Measurements from ENCODE around the gene AOPEP. TPM values are rescaled to one million over a fixed set of nuclear protein-coding genes. Genes with fewer than 3 reads are reported as not detected.
"Not testable (repeated sequence)": the region's sequence is repeated elsewhere in the genome, so short reads cannot be mapped to it uniquely, and the experiment has no call there.

The AOPEP gene
- total RNA-seq, 1 donor from 2014 or later = 180 TPM

- no peak for ATAC-seq
- intact Hi-C loops (cut with DNase I) = no loop called here
- no peak for DNase-seq (ENCODE audit: missing footprints)
Observed at GRCh38 chr9:94927762-94928670, 201.5 kb downstream of the AOPEP start.

GRCh38 chr9:94928691-94929368 is 202.3 kb downstream of the AOPEP start:
- no peak for DNase-seq (ENCODE audit: missing footprints)
- intact Hi-C loops (cut with DNase I) = no loop called here
- no peak for ATAC-seq

- ATAC-seq (peak; percentile 20), DNase-seq (ENCODE audit: missing footprints) (peak; percentile 69)
- intact Hi-C loops (cut with DNase I) = no loop called here
Observed at GRCh38 chr9:94929369-94929756, 202.9 kb downstream of the AOPEP start.

GRCh38 chr9:94931036-94931633 is 204.6 kb downstream of the AOPEP start:
- intact Hi-C loops (cut with DNase I) = no loop called here
- no peak for DNase-seq (ENCODE audit: missing footprints)
- ATAC-seq = no peak

- intact Hi-C loops (cut with DNase I) = no loop called here
- ATAC-seq (no peak), DNase-seq (ENCODE audit: missing footprints) (no peak)
Observed at GRCh38 chr9:94931740-94932139, 205.2 kb downstream of the AOPEP start.

- DNase-seq (ENCODE audit: missing footprints) (no peak), ATAC-seq (no peak)
- intact Hi-C loops (cut with DNase I) = no loop called here
Observed at GRCh38 chr9:94932652-94933510, 206.4 kb downstream of the AOPEP start.

- no peak for ATAC-seq
- no peak for DNase-seq (ENCODE audit: missing footprints)
- intact Hi-C loops (cut with DNase I) = no loop called here
Observed at GRCh38 chr9:94933511-94933828, 207.0 kb downstream of the AOPEP start.

GRCh38 chr9:94934816-94935328 is 208.4 kb downstream of the AOPEP start:
- intact Hi-C loops (cut with DNase I) = no loop called here
- DNase-seq (ENCODE audit: missing footprints) = no peak
- no peak for ATAC-seq

- ATAC-seq (no peak), DNase-seq (ENCODE audit: missing footprints) (no peak)
- intact Hi-C loops (cut with DNase I) = no loop called here
Observed at GRCh38 chr9:94935396-94935795, 208.9 kb downstream of the AOPEP start.

GRCh38 chr9:94936419-94936818 is 209.9 kb downstream of the AOPEP start:
- intact Hi-C loops (cut with DNase I) = no loop called here
- ATAC-seq = peak; percentile 73
- DNase-seq (ENCODE audit: missing footprints) = no peak

- ATAC-seq = no peak
- no peak for DNase-seq (ENCODE audit: missing footprints)
- intact Hi-C loops (cut with DNase I) = no loop called here
Observed at GRCh38 chr9:94937214-94937903, 210.9 kb downstream of the AOPEP start.

GRCh38 chr9:94938384-94938783 is 211.9 kb downstream of the AOPEP start:
- ATAC-seq (no peak), DNase-seq (ENCODE audit: missing footprints) (no peak)
- intact Hi-C loops (cut with DNase I) = no loop called here

- DNase-seq (ENCODE audit: missing footprints); intact Hi-C loops (cut with DNase I); ATAC-seq: not testable (repeated sequence)
Observed at GRCh38 chr9:94940296-94940695, 213.8 kb downstream of the AOPEP start.

GRCh38 chr9:94941211-94941875 is 214.8 kb downstream of the AOPEP start:
- no peak for DNase-seq (ENCODE audit: missing footprints)
- ATAC-seq = no peak
- intact Hi-C loops (cut with DNase I) = no loop called here

- intact Hi-C loops (cut with DNase I) = no loop called here
- DNase-seq (ENCODE audit: missing footprints) (no peak), ATAC-seq (no peak)
Observed at GRCh38 chr9:94944626-94945025, 218.1 kb downstream of the AOPEP start.

GRCh38 chr9:94945197-94946144 is 219.0 kb downstream of the AOPEP start:
- peak; percentile 65 for DNase-seq (ENCODE audit: missing footprints)
- intact Hi-C loops (cut with DNase I) = no loop called here
- ATAC-seq = peak; percentile 89

GRCh38 chr9:94946256-94946655 is 219.8 kb downstream of the AOPEP start:
- intact Hi-C loops (cut with DNase I) = no loop called here
- DNase-seq (ENCODE audit: missing footprints) = no peak
- ATAC-seq = no peak

Data from Right ventricle myocardium inferior (tissue), 1 donor.